H9 (cell line): ENCODE measurements around the gene FCN2. TPM values are rescaled to one million over a fixed set of nuclear protein-coding genes. Genes with fewer than 3 reads are reported as not detected.
A peak's percentile ranks its signal among the peaks of the same experiment; 100 is the strongest.
"Not testable (repeated sequence)": the region's sequence is repeated elsewhere in the genome, so short reads cannot be mapped to it uniquely, and the experiment has no call there.

Experiments used
- DNase-seq: peaks from one replicate; pipeline ENCODE4 v3.0.0-alpha.2; 2017
- H2AFZ ChIP-seq: one replicate; pipeline ENCODE4 v1.6.1; 2013; ENCODE audit warnings: mild to moderate bottlenecking, low read length, control low read depth, moderate library complexity
- H2AK5ac ChIP-seq: 2 replicates; pipeline ENCODE4 v1.6.1; 2013; ENCODE audit warnings: low read length, control low read depth, mixed read lengths; ENCODE audit not compliant: insufficient read length
- H2BK120ac ChIP-seq: one replicate; pipeline ENCODE4 v1.6.1; 2013; ENCODE audit warnings: low read depth, mild to moderate bottlenecking, low read length, control low read depth, inconsistent platforms; ENCODE audit not compliant: poor library complexity, severe bottlenecking
- H2BK12ac ChIP-seq: 2 replicates; pipeline ENCODE4 v1.6.1; 2013; ENCODE audit warnings: low read length, control low read depth, mixed read lengths, low read depth; ENCODE audit not compliant: insufficient read length
- H2BK15ac ChIP-seq: 2 replicates; pipeline ENCODE4 v1.6.1; 2013; ENCODE audit warnings: low read depth, low read length, control low read depth
- H2BK20ac ChIP-seq: one replicate; pipeline ENCODE4 v1.6.1; 2013; ENCODE audit warnings: low read depth, mild to moderate bottlenecking, low read length, control low read depth, inconsistent platforms; ENCODE audit not compliant: poor library complexity, severe bottlenecking
- H2BK5ac ChIP-seq: 2 replicates; pipeline ENCODE4 v1.6.1; 2013; ENCODE audit warnings: low read length, control low read depth, mixed read lengths; ENCODE audit not compliant: insufficient read length
- H3K14ac ChIP-seq: 2 replicates; pipeline ENCODE4 v1.6.1; 2013; ENCODE audit warnings: low read length, control low read depth; ENCODE audit not compliant: insufficient read depth
- H3K18ac ChIP-seq: 2 replicates; pipeline ENCODE4 v1.6.1; 2013; ENCODE audit warnings: low read depth, mild to moderate bottlenecking, mixed read lengths, low read length, control low read depth; ENCODE audit not compliant: insufficient read length
- H3K23ac ChIP-seq: 2 replicates; pipeline ENCODE4 v1.6.1; 2013; ENCODE audit warnings: low read length, control low read depth, mixed read lengths, low read depth; ENCODE audit not compliant: insufficient read length
- H3K23me2 ChIP-seq: 2 replicates; pipeline ENCODE4 v1.6.1; 2013; ENCODE audit warnings: low read depth, mild to moderate bottlenecking, mixed read lengths, low read length, control low read depth; ENCODE audit not compliant: insufficient read length, poor library complexity, severe bottlenecking
- H3K27ac ChIP-seq: 2 replicates; pipeline ENCODE4 v1.5.1; 2013; ENCODE audit warnings: low read length, control low read depth, mixed read lengths, low read depth; ENCODE audit not compliant: insufficient read length
- H3K27me3 ChIP-seq: 2 replicates; pipeline ENCODE4 v1.6.1; 2013; ENCODE audit warnings: low read length, control low read depth, inconsistent platforms; ENCODE audit not compliant: insufficient read depth
- H3K4ac ChIP-seq: 2 replicates; pipeline ENCODE4 v1.6.1; 2013; ENCODE audit warnings: low read depth, mild to moderate bottlenecking, control low read depth, inconsistent platforms, low read length, moderate library complexity
- H3K4me1 ChIP-seq: 2 replicates; pipeline ENCODE4 v1.6.1; 2013; ENCODE audit warnings: low read length, control low read depth, inconsistent platforms; ENCODE audit not compliant: insufficient read depth
- H3K4me2 ChIP-seq: 2 replicates; pipeline ENCODE4 v1.6.1; 2013; ENCODE audit warnings: low read length, control low read depth, mixed read lengths; ENCODE audit not compliant: insufficient read length, insufficient read depth
- H3K56ac ChIP-seq: 2 replicates; pipeline ENCODE4 v1.6.1; 2013; ENCODE audit warnings: low read depth, mild to moderate bottlenecking, mixed read lengths, low read length, control low read depth; ENCODE audit not compliant: insufficient read length
- H3K79me1 ChIP-seq: 2 replicates; pipeline ENCODE4 v1.6.1; 2013; ENCODE audit warnings: low read depth, mild to moderate bottlenecking, moderate library complexity, low read length, control low read depth, inconsistent platforms; ENCODE audit not compliant: insufficient read depth, poor library complexity, severe bottlenecking
- H3K79me2 ChIP-seq: 2 replicates; pipeline ENCODE4 v1.6.1; 2013; ENCODE audit warnings: low read length, control low read depth, inconsistent platforms; ENCODE audit not compliant: insufficient read depth
- H3K9ac ChIP-seq: 2 replicates; pipeline ENCODE4 v1.6.1; 2013; ENCODE audit warnings: low read length, control low read depth, mixed read lengths; ENCODE audit not compliant: insufficient read length; ENCODE audit errors: extremely low read depth
- H3K9me3 ChIP-seq: one replicate; pipeline ENCODE4 v1.6.1; 2013; ENCODE audit warnings: low read depth, low read length, inconsistent platforms; ENCODE audit not compliant: control insufficient read depth
- H3T11ph ChIP-seq: one replicate; pipeline ENCODE4 v1.6.1; 2013; ENCODE audit warnings: mild to moderate bottlenecking, low read length, control low read depth, inconsistent platforms
- H4K20me1 ChIP-seq: one replicate; pipeline ENCODE4 v1.6.1; 2013; ENCODE audit not compliant: control insufficient read depth, insufficient read length, insufficient read depth
- H4K5ac ChIP-seq: 2 replicates; pipeline ENCODE4 v1.6.1; 2013; ENCODE audit warnings: low read depth, mild to moderate bottlenecking, mixed read lengths, low read length, control low read depth; ENCODE audit not compliant: insufficient read length
- H4K8ac ChIP-seq: replicated peaks from 2 replicates; pipeline ENCODE4 v1.6.1; 2013; ENCODE audit warnings: low read length, control low read depth, mixed read lengths, low read depth; ENCODE audit not compliant: insufficient read length
- H4K91ac ChIP-seq: 2 replicates; pipeline ENCODE4 v1.6.1; 2013; ENCODE audit warnings: low read depth, mild to moderate bottlenecking, moderate library complexity, mixed read lengths, low read length, control low read depth; ENCODE audit not compliant: insufficient read length
- H3K27ac Mint-ChIP-seq, 3 experiments: 2 replicates in 2 of 3; 3 replicates in 1 of 3; pipeline ENCODE4 v1.8.0; 2020 to 2021; ENCODE audit warnings: mixed read lengths in 3 of 3, mild to moderate bottlenecking in 1 of 3, moderate library complexity in 1 of 3
- H3K27me3 Mint-ChIP-seq: 2 replicates; pipeline ENCODE4 v1.8.0; 2021; ENCODE audit warnings: low read depth, mild to moderate bottlenecking, moderate library complexity, mixed read lengths
- H3K36me3 Mint-ChIP-seq, 3 experiments: 2 replicates in 2 of 3; 3 replicates in 1 of 3; pipeline ENCODE4 v1.8.0; 2020 to 2021; ENCODE audit warnings: low read depth in 3 of 3, mixed read lengths in 3 of 3; ENCODE audit not compliant: insufficient read depth in 1 of 3
- H3K4me1 Mint-ChIP-seq, 2 experiments: 2 replicates each; pipeline ENCODE4 v1.8.0; 2020; ENCODE audit warnings: mixed read lengths in 2 of 2
- H3K4me3 Mint-ChIP-seq, 2 experiments: 2 replicates in 1 of 2; 3 replicates in 1 of 2; pipeline ENCODE4 v1.8.0; 2020 to 2021; ENCODE audit warnings: mild to moderate bottlenecking in 2 of 2, mixed read lengths in 2 of 2, moderate library complexity in 1 of 2
- H3K9me3 Mint-ChIP-seq, 2 experiments: 2 replicates in 1 of 2; 3 replicates in 1 of 2; pipeline ENCODE4 v1.8.0; 2020; ENCODE audit warnings: mild to moderate bottlenecking in 2 of 2, mixed read lengths in 2 of 2, moderate library complexity in 1 of 2
- CTCF ChIP-seq: fragments of 200-600 bp; sonication (generic); conservative IDR thresholded peaks from 3 replicates; pipeline ENCODE4 v1.8.0; 2021; ENCODE audit warnings: antibody characterized with exemption, mild to moderate bottlenecking
- WGBS: extraction: QIAGEN DNeasy Blood & Tissue Kit; methylation state at CpG from one replicate; pipeline ENCODE4 v1.1.7; 2013; ENCODE audit warnings: missing lambda C conversion rate, low lambda C conversion rate, mixed read lengths; ENCODE audit not compliant: insufficient read length; ENCODE audit errors: extremely low coverage; 5-methylcytosine and 5-hydroxymethylcytosine counted together
- total RNA-seq: library from RNA; stranded (reverse); gene quantifications from 2 replicates; pipeline ENCODE4 v1.2.1, GENCODE V29; 2021

Gene FCN2
- total RNA-seq, 1 experiment from 2014 or later: not detected

- Histone ChIP-seq H3K4me2 (no peak overlapping the region), H3K4me1 (no peaks in the 10 kb centered on the region), H2BK12ac (no peak overlapping the region), H2BK15ac (no peak overlapping the region), H4K91ac (no peak overlapping the region), H3K79me2 (no peaks in the 10 kb centered on the region), H3K14ac (no peak overlapping the region), H2BK20ac (no peak overlapping the region), H2BK5ac (no peak overlapping the region), H3K56ac (no peak overlapping the region), H2BK120ac (no peak overlapping the region), H3K9ac (no peak overlapping the region), H3K79me1 (no peaks in the 10 kb centered on the region), H2AK5ac (no peak overlapping the region), H2AFZ (no peak overlapping the region), H3K9me3 (no peaks in the 10 kb centered on the region), H3K27me3 (no peaks in the 10 kb centered on the region), H3K18ac (no peak overlapping the region), H3K4ac (no peak overlapping the region), H4K8ac (no peak overlapping the region), H3K23me2 (no peaks in the 10 kb centered on the region), H3K27ac (no peak overlapping the region), H3T11ph (no peak overlapping the region), H4K5ac (no peak overlapping the region), H4K20me1 (no peaks in the 10 kb centered on the region), H3K23ac (no peak overlapping the region)
- Mint-ChIP-seq H3K27me3 (peaks cover 11% of the 10 kb centered on the region), H3K4me3 (no peak overlapping the region), H3K4me1 (peaks cover 0 to 2% of the 10 kb centered on the region in 2 experiments; a peak in 1 of 4 replicates), H3K36me3 (peaks cover 2 to 5% (median 3%) of the 10 kb centered on the region in 3 experiments; a peak in 3 of 7 replicates), H3K9me3 (peaks cover 5% of the 10 kb centered on the region in 2 experiments; a peak in 4 of 5 replicates), H3K27ac (no peak overlapping the region)
- no peak for DNase-seq
- TF ChIP-seq CTCF: no peak
- no CpG with 5 or more reads among the region's 9 CpGs for WGBS
Observed at GRCh38 chr9:134855900-134856377, 24.7 kb upstream of the FCN2 start.

- Mint-ChIP-seq H3K27ac (peak overlapping the region in 1 of 3 experiments; percentile 23; a peak in 1 of 7 replicates), H3K27me3 (peaks cover 12% of the 10 kb centered on the region)
- H2BK5ac ChIP-seq, H3K4ac ChIP-seq, H4K8ac ChIP-seq, H3K9ac ChIP-seq, DNase-seq, H4K20me1 ChIP-seq, H3K27me3 ChIP-seq, H3K4me1 ChIP-seq, H2BK20ac ChIP-seq, H4K91ac ChIP-seq, H3K36me3 Mint-ChIP-seq, H2BK12ac ChIP-seq, H2AFZ ChIP-seq, H3K79me1 ChIP-seq, H3K14ac ChIP-seq, H3K23me2 ChIP-seq, H3K9me3 ChIP-seq, H3K18ac ChIP-seq, H3K4me3 Mint-ChIP-seq, H3K4me2 ChIP-seq, H2BK120ac ChIP-seq, H3K23ac ChIP-seq, H4K5ac ChIP-seq, H3K79me2 ChIP-seq, H3K27ac ChIP-seq, H2BK15ac ChIP-seq, H3K56ac ChIP-seq, H3K9me3 Mint-ChIP-seq, H3T11ph ChIP-seq, H2AK5ac ChIP-seq, H3K4me1 Mint-ChIP-seq: not testable (repeated sequence)
- WGBS: no CpG with 5 or more reads among the region's 2 CpGs
Observed at GRCh38 chr9:134857451-134857850, 23.2 kb upstream of the FCN2 start.
